Epidermal melanocyte (primary cell): ENCODE measurements around the gene UBE2E2.

Source experiments
- DNase-seq: peaks from one replicate; pipeline ENCODE4 v3.0.0; 2011; ENCODE audit warnings: low spot score; ENCODE audit not compliant: insufficient read length

The UBE2E2 gene

DNA sequence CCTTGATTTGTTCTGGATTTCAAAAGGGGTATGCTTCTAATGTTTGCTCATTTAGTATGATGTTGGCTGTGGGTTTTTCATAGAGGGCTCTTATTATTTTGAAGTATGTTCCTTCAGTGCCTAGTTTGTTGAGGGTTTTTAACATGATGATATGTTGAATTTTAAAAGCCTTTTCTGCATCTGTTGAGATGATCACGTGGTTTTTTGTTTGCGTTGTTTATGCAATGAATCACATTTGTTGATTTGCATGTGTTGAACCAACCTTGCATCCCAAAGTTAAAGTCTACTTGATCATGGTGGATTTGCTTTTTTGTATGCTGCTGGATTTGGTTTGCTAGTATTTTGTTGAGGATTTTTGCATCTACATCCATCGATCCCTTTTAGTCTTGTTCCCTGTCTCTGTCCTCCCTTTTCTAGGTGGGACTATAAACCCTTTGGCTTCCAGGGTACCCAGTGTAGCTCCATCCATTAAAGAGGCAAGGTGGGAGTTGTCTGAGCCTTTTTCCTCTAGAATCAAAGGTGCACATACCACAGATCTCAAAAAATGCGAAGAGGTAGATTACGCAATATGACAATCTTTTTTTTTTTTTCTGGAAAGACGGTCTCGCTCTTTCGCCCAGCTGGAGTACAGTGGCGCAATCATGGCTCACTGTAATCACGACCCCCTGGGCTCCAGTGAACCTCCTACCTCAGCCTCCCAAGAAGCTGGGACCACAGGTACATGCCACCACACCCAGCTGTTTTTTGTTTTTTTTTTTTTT, 381.0 kb downstream of the UBE2E2 start:
- no peak for DNase-seq

GRCh38 chr3:23587513-23587912, 384.4 kb downstream of the UBE2E2 start:
- no peak for DNase-seq

DNA sequence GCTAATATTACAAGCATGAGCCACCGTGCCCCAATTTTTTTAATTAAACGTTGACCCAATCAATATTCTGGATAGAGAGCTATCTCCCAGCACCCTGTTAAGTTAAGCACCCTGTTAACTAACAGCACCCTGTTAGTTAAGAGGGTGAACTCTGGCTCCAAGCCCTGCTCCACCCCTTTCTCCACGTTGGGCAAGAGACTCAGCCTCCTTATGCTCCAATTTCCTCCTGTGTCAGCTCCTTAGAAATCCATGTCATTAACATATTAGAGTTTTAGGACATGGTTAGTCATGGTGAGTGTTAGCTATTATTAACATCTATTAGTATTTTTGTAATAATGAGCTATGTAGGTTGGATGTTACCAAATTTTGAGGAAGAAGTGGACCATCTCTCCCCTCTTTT, 385.4 kb downstream of the UBE2E2 start:
- DNase-seq = no peak

DNA sequence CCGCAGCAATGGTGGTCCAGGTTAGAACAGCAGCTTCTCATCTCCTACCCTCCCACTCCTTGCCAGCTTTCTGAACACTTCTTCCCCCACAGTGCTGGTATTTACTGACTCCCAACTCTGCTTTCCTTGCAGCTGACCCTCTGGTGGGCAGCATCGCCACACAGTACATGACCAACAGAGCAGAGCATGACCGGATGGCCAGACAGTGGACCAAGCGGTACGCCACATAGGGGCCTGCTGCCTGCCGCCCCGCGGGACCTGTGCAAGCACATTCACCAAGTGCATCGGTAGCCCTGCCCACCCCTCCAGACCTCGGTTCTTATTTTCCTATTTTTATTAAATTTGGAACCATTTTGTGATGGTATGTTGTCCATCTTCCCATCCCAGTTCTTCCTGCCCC, 386.5 kb downstream of the UBE2E2 start:
- DNase-seq = no peak

DNA sequence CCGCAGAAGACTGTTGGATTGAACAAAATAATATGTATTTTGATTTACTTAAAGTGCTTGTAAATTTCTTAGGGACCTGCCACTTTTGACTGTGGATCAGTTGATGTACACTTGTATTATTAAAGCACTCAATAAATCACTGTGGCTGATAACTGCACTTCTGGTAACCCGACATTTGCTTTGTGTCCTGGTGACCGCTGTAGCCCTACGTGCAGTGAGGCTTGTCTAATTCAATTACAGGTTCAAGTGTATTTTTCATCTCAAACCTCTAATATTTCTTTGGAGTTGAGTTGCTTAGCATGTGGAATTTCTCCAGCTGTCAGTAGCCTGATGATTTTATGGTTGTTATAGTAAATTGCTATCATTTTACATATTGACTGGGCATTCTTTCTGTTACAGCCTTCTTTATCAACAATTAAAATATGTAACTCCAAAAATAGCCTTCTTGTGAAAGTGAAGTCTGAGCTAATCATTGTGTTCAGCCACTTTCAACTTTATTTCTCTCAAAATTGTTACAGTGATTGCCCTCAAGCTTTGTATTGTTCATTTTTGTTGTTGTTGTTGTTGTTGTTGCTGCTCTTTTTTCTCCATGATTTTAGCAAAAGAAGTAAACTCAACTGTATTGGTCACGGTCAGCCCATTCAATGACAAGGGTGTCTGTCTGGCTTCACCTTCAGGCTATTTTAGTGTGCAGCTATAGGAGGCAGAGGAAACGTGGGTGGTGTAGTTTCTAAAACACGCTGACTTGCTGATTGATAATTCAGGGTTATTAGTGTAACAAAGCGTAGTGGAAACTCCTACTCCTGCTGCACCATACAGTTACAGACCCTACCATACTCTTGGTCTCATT, 387.5 kb downstream of the UBE2E2 start:
- no peak for DNase-seq

- DNase-seq = no peak
Measured at GRCh38 chr3:23591374-23591773, 388.2 kb downstream of the UBE2E2 start.

DNA sequence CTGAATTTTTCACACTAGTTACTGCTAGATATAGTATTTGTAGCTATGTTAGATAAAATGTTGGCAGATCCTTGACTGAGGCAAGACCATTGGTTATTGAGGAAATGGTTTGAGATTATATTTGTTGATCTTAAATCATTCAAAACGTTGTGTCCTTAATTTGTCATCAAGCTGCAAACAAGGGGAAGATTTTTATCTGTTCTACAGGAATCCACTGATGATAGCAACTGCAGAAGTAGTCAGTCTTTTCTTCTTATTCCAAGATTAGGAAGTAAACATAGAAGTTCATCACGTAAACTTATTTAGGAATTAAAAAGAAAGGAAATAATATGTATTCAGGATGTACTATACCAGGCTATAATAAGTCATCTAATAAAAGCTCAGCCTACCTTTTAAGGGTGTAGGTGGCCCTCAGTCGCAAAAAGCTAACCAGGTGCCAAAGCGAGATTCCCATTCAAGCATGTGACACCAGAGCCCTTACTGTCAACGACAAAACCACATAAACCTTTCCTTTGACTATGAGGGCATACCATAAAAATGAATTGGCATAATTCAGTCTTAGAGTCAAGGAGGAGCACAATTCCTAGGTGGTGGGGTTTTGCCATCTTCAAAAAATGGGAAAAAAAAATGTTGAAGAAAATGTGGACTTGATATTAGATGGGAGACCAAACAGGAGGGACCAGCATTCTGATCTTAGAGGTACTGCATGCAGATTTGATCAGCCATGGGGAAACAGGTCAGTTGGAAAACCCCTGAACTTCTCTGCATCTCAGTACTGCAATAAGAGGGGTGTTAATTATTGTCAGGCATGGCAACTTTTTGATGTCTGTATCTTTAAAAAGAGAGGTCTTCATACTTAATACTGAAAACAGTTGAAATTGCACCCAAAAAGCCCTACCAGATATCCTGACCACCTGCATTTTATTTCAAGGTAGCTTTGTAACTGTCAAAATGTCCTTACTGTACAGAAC, 390.1 kb downstream of the UBE2E2 start:
- DNase-seq = no peak

DNA sequence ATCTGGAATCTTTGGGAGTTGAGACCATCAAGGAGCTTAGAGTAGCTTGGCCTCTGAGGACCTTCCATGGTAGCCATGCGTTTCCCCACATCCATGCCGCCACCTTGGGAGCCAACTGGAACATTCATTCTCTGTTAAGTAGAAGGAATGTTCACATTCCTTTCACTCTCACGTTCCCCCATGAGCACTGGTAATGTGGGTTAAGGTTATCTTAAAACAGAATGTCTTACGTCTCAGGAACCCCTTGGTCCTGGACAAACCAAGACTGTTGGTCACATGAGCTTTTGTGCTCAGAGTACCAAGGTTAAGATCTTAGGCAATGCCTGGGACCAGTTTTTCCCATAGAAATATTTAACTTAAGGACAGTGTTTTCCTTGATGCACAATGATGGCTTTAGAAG, 390.9 kb downstream of the UBE2E2 start:
- no peak for DNase-seq

DNA sequence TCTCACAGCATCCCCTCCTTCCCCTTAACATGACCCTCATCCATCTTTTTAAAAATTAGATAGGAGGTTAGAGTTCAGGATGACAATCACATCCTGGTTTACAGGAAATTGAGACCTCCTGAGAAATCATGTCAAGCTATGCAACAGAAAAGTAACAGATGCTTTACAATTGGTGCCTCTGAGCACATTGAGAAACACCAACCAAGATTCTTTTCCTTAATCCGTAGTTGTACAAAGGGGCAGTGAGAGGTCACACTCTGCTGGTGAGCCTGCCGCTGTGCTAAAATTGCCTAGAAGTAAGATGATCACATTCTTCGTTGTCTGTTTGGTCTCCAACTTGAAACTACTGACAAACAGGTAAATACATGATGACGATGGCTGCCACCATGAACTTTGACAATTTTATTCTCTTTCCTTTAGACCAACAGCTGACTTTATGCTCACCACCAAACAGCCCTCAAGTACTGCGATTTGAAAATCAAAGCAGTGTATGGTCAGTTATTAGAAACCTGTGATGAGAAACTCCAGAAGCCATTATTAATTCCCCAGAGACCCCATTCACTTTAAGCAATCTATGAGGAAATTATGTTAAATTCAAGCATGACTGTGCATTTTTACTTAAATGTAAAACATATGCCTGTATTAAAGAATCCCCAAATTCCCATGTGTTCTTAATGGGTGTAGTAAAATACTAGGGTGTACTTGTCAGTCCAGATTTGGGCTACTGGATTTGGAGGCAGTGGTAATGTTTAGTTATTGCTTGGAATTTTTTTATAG, 392.0 kb downstream of the UBE2E2 start:
- DNase-seq = no peak

GRCh38 chr3:23595851-23596250, 392.7 kb downstream of the UBE2E2 start:
- no peak for DNase-seq

GRCh38 chr3:23600167-23600871, 397.2 kb downstream of the UBE2E2 start:
- no peak for DNase-seq

DNA sequence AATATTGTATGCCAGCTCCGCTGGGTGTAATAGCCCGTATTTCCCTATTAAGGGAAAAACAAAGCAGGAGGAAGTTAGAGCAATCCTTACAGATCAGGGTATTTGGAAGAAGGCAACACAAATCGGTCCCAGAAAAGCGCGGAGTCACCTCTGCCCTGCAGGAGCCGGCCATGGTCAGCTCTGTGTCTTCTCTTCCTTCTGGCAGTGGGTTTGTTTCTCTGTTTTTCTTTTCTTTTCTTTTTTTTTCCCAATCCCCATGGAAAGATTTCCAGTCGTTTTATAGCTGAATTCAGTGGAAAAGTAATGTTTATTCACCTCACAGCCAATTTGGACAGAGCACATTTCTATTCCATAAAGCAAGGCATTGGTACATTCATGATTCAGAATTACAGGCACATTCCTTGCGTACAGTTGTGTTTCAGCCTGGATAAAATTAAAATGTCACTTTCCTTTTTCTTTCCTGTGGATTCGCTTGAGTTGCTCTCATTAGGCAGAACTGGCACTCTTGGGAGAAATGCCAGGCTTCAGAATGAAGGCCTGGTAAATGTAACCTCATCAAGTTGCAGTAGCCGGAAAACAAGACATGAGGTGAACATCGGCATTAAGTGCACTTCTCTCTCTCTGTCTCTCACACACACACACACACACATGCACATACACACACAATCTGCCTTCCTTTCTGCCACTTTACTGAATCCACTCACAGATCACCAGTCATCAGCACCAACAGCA, 398.1 kb downstream of the UBE2E2 start:
- no peak for DNase-seq

DNA sequence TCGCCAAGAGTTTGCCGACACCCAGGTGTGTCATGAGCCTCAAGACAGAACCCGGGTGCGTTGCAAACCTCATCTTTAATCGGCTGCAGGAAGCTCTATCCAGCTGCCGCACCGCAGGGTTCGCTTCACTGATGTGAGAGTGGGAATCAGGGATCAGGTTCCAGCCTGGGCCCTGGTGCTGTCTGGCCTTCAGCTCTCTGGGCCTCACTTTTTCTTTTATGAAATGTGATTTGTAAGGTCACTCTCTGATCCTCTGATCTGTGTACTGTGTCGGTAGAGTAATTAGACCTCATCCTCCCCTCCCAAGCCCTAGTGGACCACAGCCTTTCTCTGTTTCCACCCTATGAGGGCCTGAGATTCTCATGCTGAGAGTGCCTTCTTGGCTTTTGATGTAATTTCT, 399.8 kb downstream of the UBE2E2 start:
- no peak for DNase-seq

GRCh38 chr3:23607184-23607847, 404.2 kb downstream of the UBE2E2 start:
- DNase-seq = no peak

- no peak for DNase-seq
Measured at GRCh38 chr3:23608650-23609049, 405.5 kb downstream of the UBE2E2 start.

GRCh38 chr3:23611737-23612295, 408.7 kb downstream of the UBE2E2 start:
- DNase-seq = no peak

DNA sequence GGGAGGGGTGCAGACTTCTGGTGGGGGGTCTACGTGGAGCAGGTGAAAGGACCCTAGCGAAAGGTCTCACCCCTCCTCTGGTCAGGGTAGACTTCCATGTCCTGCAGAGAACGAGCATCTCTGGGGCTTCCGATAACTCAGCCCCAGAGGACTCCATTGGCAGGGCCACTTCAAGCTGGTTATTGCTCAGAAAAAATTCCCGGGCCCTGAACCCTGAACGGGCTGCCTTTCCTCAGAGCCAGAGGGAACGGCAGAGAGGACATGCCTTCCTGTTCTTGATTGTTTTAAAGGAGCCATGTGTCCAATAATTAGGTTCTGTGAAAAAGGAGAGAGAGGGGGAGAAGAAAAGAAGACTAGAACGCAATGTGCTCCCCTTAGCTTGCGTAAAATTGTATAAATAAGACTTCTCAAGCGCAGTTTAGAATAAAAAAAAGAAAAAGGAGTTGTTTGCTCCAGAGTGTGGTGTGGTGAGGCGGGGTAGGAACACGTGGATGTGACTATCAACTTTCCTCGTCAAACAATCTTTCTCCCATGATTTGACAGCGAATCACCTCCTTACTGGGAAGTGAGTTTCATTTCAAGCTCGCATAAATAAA, 409.3 kb downstream of the UBE2E2 start:
- DNase-seq = no peak

DNA sequence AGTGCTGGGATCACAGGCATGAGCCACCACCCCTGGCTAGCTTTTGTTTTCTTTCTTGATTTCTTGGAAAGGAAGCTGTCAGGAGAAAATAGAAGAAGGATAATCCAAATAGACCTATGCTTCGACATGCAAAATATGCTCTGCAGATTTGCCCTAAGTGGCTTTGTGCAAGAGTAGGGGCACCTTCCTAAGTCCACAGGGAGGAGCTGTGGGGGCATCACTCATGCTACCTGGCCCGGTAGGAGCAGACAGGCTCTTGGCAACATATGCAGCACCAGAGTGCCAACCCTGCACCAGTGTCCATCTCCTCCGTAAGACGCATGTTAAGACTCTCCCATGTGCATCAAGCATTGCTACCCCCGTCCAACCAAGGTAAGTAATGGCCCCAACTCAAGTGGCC, 411.9 kb downstream of the UBE2E2 start:
- no peak for DNase-seq
